ENCODE results near the gene AFTPH.

Gene AFTPH

DNA sequence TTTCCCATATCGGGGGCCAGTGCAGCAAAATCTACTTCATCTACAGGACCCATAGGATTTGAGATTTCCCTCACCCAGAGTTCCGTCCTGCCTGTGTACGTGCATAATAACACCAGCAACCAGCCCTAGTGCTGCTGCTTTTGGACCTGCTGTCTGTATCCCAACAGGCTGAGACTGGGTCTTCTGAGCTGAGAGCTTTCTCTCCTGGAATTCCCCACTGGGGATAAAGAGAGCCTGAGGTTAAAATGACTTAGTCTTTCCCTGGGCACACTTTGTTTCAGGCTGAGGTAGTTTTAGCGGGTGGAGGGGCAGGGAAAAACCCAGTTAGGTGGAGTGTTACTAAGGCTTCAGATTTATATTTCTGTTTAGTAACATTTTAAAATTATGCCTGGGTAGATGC lies 67.1 kb downstream of the AFTPH start:
- Histone ChIP-seq H3K4me3 (ENCODE audit: low read depth, low read length) (no peak overlapping the region), H3K36me3 (ENCODE audit: control insufficient read depth, insufficient read depth, low read length) (peaks cover 37% of the 10 kb centered on the region), H3K4me1 (ENCODE audit: control insufficient read depth, insufficient read depth, low read length) (no peaks in the 10 kb centered on the region), H3K9ac (ENCODE audit: low read depth, low read length) (no peak overlapping the region), H3K27me3 (ENCODE audit: control insufficient read depth, insufficient read depth, low read length) (no peaks in the 10 kb centered on the region), H3K9me3 (ENCODE audit: control insufficient read depth, insufficient read depth, low read length) (no peaks in the 10 kb centered on the region), H3K27ac (ENCODE audit: low read depth, low read length) (no peak overlapping the region)

- Histone ChIP-seq H3K4me1 (ENCODE audit: control insufficient read depth, insufficient read depth, low read length) (no peaks in the 10 kb centered on the region), H3K9ac (ENCODE audit: low read depth, low read length) (no peak overlapping the region), H3K27ac (ENCODE audit: low read depth, low read length) (no peak overlapping the region), H3K9me3 (ENCODE audit: control insufficient read depth, insufficient read depth, low read length) (no peaks in the 10 kb centered on the region), H3K4me3 (ENCODE audit: low read depth, low read length) (no peak overlapping the region), H3K27me3 (ENCODE audit: control insufficient read depth, insufficient read depth, low read length) (no peaks in the 10 kb centered on the region), H3K36me3 (ENCODE audit: control insufficient read depth, insufficient read depth, low read length) (peaks cover 28% of the 10 kb centered on the region)
These were observed 69.0 kb downstream of the AFTPH start for GRCh38 chr2:64593035-64593655.

DNA sequence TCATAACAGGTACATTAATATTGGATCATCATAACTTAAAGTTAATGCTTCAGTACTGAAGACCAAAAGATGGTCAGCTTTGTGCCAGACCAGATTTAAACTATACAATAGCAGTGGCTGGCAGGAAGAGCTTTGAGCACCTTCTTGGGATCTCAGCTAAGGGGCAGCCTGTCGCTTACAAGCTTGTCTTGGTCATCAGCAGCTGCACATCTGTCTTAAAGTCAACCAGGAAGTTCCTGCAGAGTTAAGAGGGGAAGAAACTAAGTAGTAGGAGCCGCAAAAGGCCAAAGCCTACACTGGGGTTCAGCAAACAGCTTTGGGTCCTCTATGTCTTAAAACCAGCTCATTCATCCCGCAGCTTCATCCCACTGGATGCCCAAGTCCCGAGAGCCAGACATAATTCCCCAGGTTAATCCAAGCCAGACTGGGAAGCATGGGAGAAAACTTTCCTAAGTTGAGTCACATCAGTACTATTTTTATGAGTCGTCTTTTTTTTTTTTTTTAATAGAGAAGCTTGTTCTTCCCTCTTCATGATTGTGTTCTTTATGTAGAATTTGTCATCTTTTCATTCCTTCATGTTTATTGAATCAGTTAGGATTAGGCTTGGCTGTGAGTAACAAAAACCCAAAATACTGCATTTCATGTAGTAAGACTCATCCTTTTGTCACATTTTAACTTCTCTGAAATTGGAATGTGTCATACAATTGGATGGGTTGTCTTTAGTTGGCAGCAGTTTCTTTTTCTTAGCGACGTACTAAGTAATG lies 70.3 kb downstream of the AFTPH start:
- H3K27ac ChIP-seq (ENCODE audit: low read depth, low read length): no peak overlapping the region
- no peak overlapping the region for H3K4me3 ChIP-seq (ENCODE audit: low read depth, low read length)
- no peaks in the 10 kb centered on the region for H3K27me3 ChIP-seq (ENCODE audit: control insufficient read depth, insufficient read depth, low read length)
- H3K9me3 ChIP-seq (ENCODE audit: control insufficient read depth, insufficient read depth, low read length): no peaks in the 10 kb centered on the region
- no peak overlapping the region for H3K9ac ChIP-seq (ENCODE audit: low read depth, low read length)
- peaks cover 16% of the 10 kb centered on the region for H3K36me3 ChIP-seq (ENCODE audit: control insufficient read depth, insufficient read depth, low read length)
- H3K4me1 ChIP-seq (ENCODE audit: control insufficient read depth, insufficient read depth, low read length): no peaks in the 10 kb centered on the region

- Histone ChIP-seq H3K9ac (ENCODE audit: low read depth, low read length) (no peak overlapping the region), H3K27me3 (ENCODE audit: control insufficient read depth, insufficient read depth, low read length) (no peaks in the 10 kb centered on the region), H3K27ac (ENCODE audit: low read depth, low read length) (no peak overlapping the region), H3K4me1 (ENCODE audit: control insufficient read depth, insufficient read depth, low read length) (no peaks in the 10 kb centered on the region), H3K36me3 (ENCODE audit: control insufficient read depth, insufficient read depth, low read length) (peaks cover 14% of the 10 kb centered on the region), H3K9me3 (ENCODE audit: control insufficient read depth, insufficient read depth, low read length) (no peaks in the 10 kb centered on the region), H3K4me3 (ENCODE audit: low read depth, low read length) (no peak overlapping the region)
These were observed 71.5 kb downstream of the AFTPH start for GRCh38 chr2:64595397-64596176.

DNA sequence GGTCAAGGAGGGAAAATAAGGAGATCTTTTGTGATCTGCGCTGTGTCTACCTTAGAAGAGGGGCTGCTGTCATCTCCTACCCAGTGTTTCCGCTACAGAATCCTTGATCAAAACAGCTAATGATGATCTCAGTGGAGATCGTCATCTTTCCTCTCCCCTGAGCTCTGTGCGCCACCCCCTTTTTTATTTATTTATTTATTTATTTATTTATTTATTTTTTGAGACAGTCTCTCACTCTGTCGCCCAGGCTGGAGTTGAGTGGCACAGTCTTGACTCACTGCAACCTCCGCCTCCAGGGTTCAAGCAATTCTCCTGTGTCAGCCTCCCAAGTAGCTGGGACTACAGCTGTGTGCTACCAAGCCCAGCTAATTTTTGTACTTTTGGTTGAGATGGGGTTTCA lies 74.1 kb downstream of the AFTPH start:
- no peak overlapping the region for H3K27ac ChIP-seq (ENCODE audit: low read depth, low read length)
- H3K36me3 ChIP-seq (ENCODE audit: control insufficient read depth, insufficient read depth, low read length): no peaks in the 10 kb centered on the region
- no peaks in the 10 kb centered on the region for H3K4me1 ChIP-seq (ENCODE audit: control insufficient read depth, insufficient read depth, low read length)
- no peaks in the 10 kb centered on the region for H3K9me3 ChIP-seq (ENCODE audit: control insufficient read depth, insufficient read depth, low read length)
- H3K9ac ChIP-seq (ENCODE audit: low read depth, low read length): no peak overlapping the region
- H3K4me3 ChIP-seq (ENCODE audit: low read depth, low read length): no peak overlapping the region
- H3K27me3 ChIP-seq (ENCODE audit: control insufficient read depth, insufficient read depth, low read length): no peaks in the 10 kb centered on the region

GRCh38 chr2:64599469-64599868 lies 75.3 kb downstream of the AFTPH start:
- no peak overlapping the region for H3K9ac ChIP-seq (ENCODE audit: low read depth, low read length)
- no peaks in the 10 kb centered on the region for H3K4me1 ChIP-seq (ENCODE audit: control insufficient read depth, insufficient read depth, low read length)
- H3K27me3 ChIP-seq (ENCODE audit: control insufficient read depth, insufficient read depth, low read length): no peaks in the 10 kb centered on the region
- H3K4me3 ChIP-seq (ENCODE audit: low read depth, low read length): no peak overlapping the region
- no peaks in the 10 kb centered on the region for H3K36me3 ChIP-seq (ENCODE audit: control insufficient read depth, insufficient read depth, low read length)
- no peak overlapping the region for H3K27ac ChIP-seq (ENCODE audit: low read depth, low read length)
- H3K9me3 ChIP-seq (ENCODE audit: control insufficient read depth, insufficient read depth, low read length): no peaks in the 10 kb centered on the region

- H3K4me3 ChIP-seq (ENCODE audit: low read depth, low read length): no peak overlapping the region
- no peak overlapping the region for H3K27ac ChIP-seq (ENCODE audit: low read depth, low read length)
- H3K36me3 ChIP-seq (ENCODE audit: control insufficient read depth, insufficient read depth, low read length): no peaks in the 10 kb centered on the region
- no peaks in the 10 kb centered on the region for H3K4me1 ChIP-seq (ENCODE audit: control insufficient read depth, insufficient read depth, low read length)
- no peaks in the 10 kb centered on the region for H3K9me3 ChIP-seq (ENCODE audit: control insufficient read depth, insufficient read depth, low read length)
- no peak overlapping the region for H3K9ac ChIP-seq (ENCODE audit: low read depth, low read length)
- H3K27me3 ChIP-seq (ENCODE audit: control insufficient read depth, insufficient read depth, low read length): no peaks in the 10 kb centered on the region
These were observed 77.1 kb downstream of the AFTPH start for GRCh38 chr2:64601034-64601754.

- Histone ChIP-seq H3K9me3 (ENCODE audit: control insufficient read depth, insufficient read depth, low read length) (no peaks in the 10 kb centered on the region), H3K36me3 (ENCODE audit: control insufficient read depth, insufficient read depth, low read length) (no peaks in the 10 kb centered on the region), H3K27ac (ENCODE audit: low read depth, low read length) (no peak overlapping the region), H3K9ac (ENCODE audit: low read depth, low read length) (no peak overlapping the region), H3K4me3 (ENCODE audit: low read depth, low read length) (no peak overlapping the region), H3K27me3 (ENCODE audit: control insufficient read depth, insufficient read depth, low read length) (no peaks in the 10 kb centered on the region), H3K4me1 (ENCODE audit: control insufficient read depth, insufficient read depth, low read length) (no peaks in the 10 kb centered on the region; the same call in 1 of the 2 replicates)
These were observed 77.8 kb downstream of the AFTPH start for GRCh38 chr2:64601785-64602391.

DNA sequence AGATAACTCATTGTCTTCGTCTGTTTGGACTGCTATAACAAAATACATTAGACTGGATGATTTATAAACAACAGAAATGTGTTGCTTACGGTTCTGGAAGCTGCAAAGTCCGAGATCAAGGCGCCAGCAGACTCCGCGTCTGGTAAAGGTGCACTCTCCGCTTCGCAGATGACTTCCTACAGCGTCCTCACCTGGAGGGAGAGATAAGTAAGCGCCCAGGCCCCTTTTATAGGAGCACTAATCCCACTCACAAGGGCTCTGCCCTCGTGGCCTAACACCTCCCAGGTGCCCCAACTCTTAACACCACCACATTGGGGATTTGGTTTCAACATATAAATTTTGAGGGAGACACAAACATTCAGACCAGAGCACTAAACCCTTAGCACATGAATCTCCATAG lies 78.3 kb downstream of the AFTPH start:
- H3K27me3 ChIP-seq (ENCODE audit: control insufficient read depth, insufficient read depth, low read length): no peaks in the 10 kb centered on the region

DNA sequence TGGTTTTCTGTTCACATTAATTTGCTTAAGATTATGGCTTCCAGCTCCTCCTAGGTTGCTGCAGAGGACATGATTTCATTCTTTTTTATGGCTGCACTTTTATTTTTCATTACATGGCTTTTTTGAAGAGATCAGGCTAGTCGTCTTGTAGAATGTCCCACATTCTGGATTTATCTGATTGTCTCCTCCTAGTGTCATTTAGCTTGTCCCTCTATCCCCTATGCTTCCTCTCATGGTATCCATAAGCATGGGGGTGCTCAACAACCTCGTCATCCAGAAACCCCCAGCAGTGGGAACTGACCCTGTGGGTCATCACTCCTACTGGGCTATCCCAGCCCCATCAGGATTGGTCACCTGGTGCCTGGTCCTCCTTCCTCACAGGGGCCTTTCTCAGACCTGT lies 80.0 kb downstream of the AFTPH start:
- Histone ChIP-seq H3K36me3 (ENCODE audit: control insufficient read depth, insufficient read depth, low read length) (no peaks in the 10 kb centered on the region), H3K4me1 (ENCODE audit: control insufficient read depth, insufficient read depth, low read length) (no peaks in the 10 kb centered on the region; the same call in 1 of the 2 replicates), H3K4me3 (ENCODE audit: low read depth, low read length) (no peak overlapping the region), H3K27me3 (ENCODE audit: control insufficient read depth, insufficient read depth, low read length) (peaks cover 9% of the 10 kb centered on the region), H3K9ac (ENCODE audit: low read depth, low read length) (no peak overlapping the region), H3K9me3 (ENCODE audit: control insufficient read depth, insufficient read depth, low read length) (no peaks in the 10 kb centered on the region), H3K27ac (ENCODE audit: low read depth, low read length) (no peak overlapping the region)

More for the DNA sequence above, 78.3 kb downstream of the AFTPH start:
- H3K4me1 ChIP-seq (ENCODE audit: control insufficient read depth, insufficient read depth, low read length): no peaks in the 10 kb centered on the region; the same call in 1 of the 2 replicates
- H3K27ac ChIP-seq (ENCODE audit: low read depth, low read length): no peak overlapping the region
- H3K9ac ChIP-seq (ENCODE audit: low read depth, low read length): no peak overlapping the region
- H3K36me3 ChIP-seq (ENCODE audit: control insufficient read depth, insufficient read depth, low read length): no peaks in the 10 kb centered on the region
- H3K4me3 ChIP-seq (ENCODE audit: low read depth, low read length): no peak overlapping the region
- no peaks in the 10 kb centered on the region for H3K9me3 ChIP-seq (ENCODE audit: control insufficient read depth, insufficient read depth, low read length)
